Osteoblast (primary cell): ENCODE results near the gene MYT1. TPM values are rescaled to one million over a fixed set of nuclear protein-coding genes. Genes with fewer than 3 reads are reported as not detected.

Experiments used
- DNase-seq: peaks from one replicate; pipeline ENCODE4 v3.0.0; 2011; ENCODE audit warnings: low spot score, mixed read lengths; ENCODE audit not compliant: insufficient read length; ENCODE audit errors: missing footprints
- H2AFZ ChIP-seq: 2 replicates; pipeline ENCODE4 v1.6.0; 2011; ENCODE audit warnings: mild to moderate bottlenecking, low read length
- H3K27ac ChIP-seq: 2 replicates; pipeline ENCODE4 v1.5.1; 2011; ENCODE audit warnings: mild to moderate bottlenecking, low read depth, low read length, moderate library complexity
- H3K27me3 ChIP-seq: 2 replicates; pipeline ENCODE4 v1.6.0; 2012; ENCODE audit warnings: mild to moderate bottlenecking, control low read depth, inconsistent platforms, low read length, moderate library complexity; ENCODE audit not compliant: insufficient read depth
- H3K36me3 ChIP-seq: 2 replicates; pipeline ENCODE4 v1.5.1; 2011; ENCODE audit warnings: mild to moderate bottlenecking, low read length, control low read depth, moderate library complexity; ENCODE audit not compliant: insufficient read depth
- H3K4me1 ChIP-seq: 2 replicates; pipeline ENCODE4 v1.5.1; 2011; ENCODE audit warnings: mild to moderate bottlenecking, low read length, control low read depth, moderate library complexity; ENCODE audit not compliant: insufficient read depth
- H3K4me2 ChIP-seq: 2 replicates; pipeline ENCODE4 v1.6.0; 2011; ENCODE audit warnings: mild to moderate bottlenecking, low read length; ENCODE audit not compliant: insufficient read depth
- H3K4me3 ChIP-seq: fragments of 200-600 bp; sonication (generic); 3 replicates; pipeline ENCODE4 v1.5.1; 2012; ENCODE audit warnings: mild to moderate bottlenecking, low read length, inconsistent platforms; ENCODE audit not compliant: insufficient read depth
- H3K79me2 ChIP-seq: 2 replicates; pipeline ENCODE4 v1.6.0; 2012; ENCODE audit warnings: mild to moderate bottlenecking, low read length, control low read depth, inconsistent platforms; ENCODE audit not compliant: insufficient read depth
- H3K9me3 ChIP-seq: 2 replicates; pipeline ENCODE4 v1.5.1; 2011; ENCODE audit warnings: low read depth, low read length, control low read depth
- H4K20me1 ChIP-seq: 2 replicates; pipeline ENCODE4 v1.6.0; 2012; ENCODE audit warnings: mild to moderate bottlenecking, low read length, control low read depth; ENCODE audit not compliant: insufficient read depth
- total RNA-seq: library from RNA; depleted of rRNA; stranded (reverse); fragments of >200 nt; gene quantifications from 2 replicates; pipeline ENCODE4 v1.2.3, GENCODE V29; 2012
- TF ChIP-seq, protein P1 (sequence below): IDR thresholded peaks from 2 replicates; pipeline ENCODE4 v1.5.1; 2011; ENCODE audit warnings: mild to moderate bottlenecking, low read depth, low read length, moderate library complexity; ENCODE audit errors: extremely low read depth

MYT1 gene
- total RNA-seq, 1 donor, result not detected

DNA sequence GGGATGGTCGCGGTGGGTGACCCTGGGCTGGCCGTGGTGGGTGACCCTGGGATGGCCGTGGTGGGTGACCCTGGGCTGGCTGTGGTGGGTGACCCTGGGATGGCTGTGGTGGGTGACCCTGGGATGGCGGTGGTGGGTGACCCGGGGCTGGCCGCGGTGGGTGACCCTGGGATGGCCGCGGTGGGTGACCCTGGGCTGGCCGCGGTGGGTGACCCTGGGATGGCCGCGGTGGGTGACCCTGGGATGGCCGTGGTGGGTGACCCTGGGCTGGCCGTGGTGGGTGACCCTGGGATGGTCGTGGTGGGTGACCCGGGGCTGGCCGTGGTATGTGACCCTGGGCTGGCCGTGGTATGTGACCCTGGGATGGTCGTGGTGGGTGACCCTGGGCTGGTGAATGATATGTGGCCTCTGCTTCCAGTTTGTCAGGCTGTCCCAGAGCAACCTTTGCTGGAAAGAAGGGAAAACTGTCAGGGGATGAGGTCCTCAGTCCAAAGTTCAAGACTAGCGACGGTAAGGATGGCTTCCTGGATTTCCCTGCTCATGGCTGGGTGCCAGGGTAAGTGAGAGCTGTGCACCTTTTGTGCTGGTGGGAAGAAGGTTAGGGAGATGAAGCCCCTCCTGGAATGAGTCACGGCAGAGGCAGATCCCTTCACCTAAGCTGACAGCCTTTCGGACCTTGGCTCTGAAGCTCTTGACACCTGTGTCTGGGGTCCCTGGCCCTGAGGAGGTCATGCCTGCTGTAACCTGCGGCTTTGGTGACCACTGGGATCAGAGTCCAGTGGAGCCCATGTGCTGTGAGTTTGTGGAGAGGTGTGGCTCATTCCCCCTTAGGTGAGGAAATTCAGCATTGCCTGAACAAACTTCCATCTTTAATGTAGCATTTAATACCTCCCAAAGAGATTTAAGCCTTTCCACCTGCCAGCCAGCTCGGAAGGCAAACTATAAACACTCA, 72.2 kb downstream of the MYT1 start:
- no peak overlapping the region for H2AFZ ChIP-seq
- no peak for DNase-seq
- no peaks in the 10 kb centered on the region for H4K20me1 ChIP-seq
- no peak overlapping the region for H3K4me2 ChIP-seq
- no peak overlapping the region for H3K4me3 ChIP-seq
- no peaks in the 10 kb centered on the region for H3K4me1 ChIP-seq
- H3K27ac ChIP-seq, result no peak overlapping the region
- TF ChIP-seq, protein P1, sequence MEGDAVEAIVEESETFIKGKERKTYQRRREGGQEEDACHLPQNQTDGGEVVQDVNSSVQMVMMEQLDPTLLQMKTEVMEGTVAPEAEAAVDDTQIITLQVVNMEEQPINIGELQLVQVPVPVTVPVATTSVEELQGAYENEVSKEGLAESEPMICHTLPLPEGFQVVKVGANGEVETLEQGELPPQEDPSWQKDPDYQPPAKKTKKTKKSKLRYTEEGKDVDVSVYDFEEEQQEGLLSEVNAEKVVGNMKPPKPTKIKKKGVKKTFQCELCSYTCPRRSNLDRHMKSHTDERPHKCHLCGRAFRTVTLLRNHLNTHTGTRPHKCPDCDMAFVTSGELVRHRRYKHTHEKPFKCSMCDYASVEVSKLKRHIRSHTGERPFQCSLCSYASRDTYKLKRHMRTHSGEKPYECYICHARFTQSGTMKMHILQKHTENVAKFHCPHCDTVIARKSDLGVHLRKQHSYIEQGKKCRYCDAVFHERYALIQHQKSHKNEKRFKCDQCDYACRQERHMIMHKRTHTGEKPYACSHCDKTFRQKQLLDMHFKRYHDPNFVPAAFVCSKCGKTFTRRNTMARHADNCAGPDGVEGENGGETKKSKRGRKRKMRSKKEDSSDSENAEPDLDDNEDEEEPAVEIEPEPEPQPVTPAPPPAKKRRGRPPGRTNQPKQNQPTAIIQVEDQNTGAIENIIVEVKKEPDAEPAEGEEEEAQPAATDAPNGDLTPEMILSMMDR, result no peak
- H3K27me3 ChIP-seq, result no peaks in the 10 kb centered on the region
- H3K79me2 ChIP-seq, result no peaks in the 10 kb centered on the region
- no peaks in the 10 kb centered on the region for H3K36me3 ChIP-seq
- H3K9me3 ChIP-seq, result no peaks in the 10 kb centered on the region

DNA sequence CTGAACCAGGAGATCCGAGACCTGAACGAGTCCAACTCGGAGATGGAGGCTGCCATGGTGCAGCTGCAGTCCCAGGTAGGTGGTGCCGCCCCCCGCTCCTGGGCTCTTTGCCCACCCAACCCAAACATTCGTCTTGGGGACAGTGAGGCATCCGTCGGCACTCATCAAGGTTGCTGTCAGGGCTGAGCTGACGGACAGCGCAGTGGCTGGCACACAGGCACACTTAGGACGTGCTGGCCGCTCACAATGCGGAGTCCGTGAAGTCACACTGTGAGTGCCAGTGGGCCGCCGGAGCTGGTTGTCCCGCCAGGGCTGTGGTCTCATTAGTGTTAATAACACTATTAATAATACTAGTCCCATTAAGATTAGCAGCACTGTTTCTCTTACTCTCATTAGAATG, 73.1 kb downstream of the MYT1 start:
- H3K27me3 ChIP-seq, result peaks cover 4% of the 10 kb centered on the region
- H3K9me3 ChIP-seq, result no peaks in the 10 kb centered on the region
- no peak overlapping the region for H3K4me3 ChIP-seq
- no peaks in the 10 kb centered on the region for H3K36me3 ChIP-seq
- peak; percentile 77 for DNase-seq
- H3K4me2 ChIP-seq, result no peak overlapping the region
- H3K79me2 ChIP-seq, result no peaks in the 10 kb centered on the region
- H2AFZ ChIP-seq, result no peak overlapping the region
- TF ChIP-seq, protein P1, result no peak
- H3K27ac ChIP-seq, result no peak overlapping the region
- H3K4me1 ChIP-seq, result no peaks in the 10 kb centered on the region
- H4K20me1 ChIP-seq, result no peaks in the 10 kb centered on the region

DNA sequence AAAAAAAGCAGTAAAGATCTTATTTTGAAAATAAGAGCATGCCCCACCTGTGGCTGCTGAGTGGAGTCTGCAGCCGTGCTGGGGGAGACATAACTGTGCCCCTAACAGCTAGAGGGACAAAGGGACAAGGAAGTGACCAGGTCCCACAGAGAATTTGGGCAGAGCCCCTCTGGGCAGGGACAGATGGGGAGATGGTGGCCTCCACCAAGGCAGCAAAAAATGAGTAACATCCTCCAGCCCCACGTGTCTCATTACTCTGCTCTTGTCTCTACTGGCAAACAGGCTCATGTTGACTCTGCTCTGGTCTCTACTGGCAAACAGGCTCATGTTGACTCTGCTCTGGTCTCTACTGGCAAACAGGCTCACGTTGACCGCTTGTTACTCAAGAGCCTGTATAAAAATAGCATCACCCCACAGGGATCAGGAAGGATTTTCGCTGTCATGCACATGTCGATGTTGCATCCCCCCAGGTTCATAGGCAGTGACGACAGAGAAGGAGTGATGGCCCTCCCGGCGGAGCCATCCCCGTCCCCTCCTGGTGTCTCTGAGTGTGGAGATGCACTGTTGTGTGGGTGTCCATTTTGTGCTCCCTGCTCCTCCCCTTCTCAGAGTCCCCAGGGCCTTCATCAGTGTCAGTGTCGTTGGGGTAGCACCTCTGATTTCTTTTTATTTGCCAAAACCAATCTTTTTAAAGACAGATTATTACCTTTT, 74.0 kb downstream of the MYT1 start:
- no peaks in the 10 kb centered on the region for H4K20me1 ChIP-seq
- peaks cover 4% of the 10 kb centered on the region for H3K27me3 ChIP-seq
- H3K4me2 ChIP-seq, result no peak overlapping the region
- TF ChIP-seq, protein P1, result no peak
- DNase-seq, result peak; percentile 78
- no peak overlapping the region for H3K27ac ChIP-seq
- no peaks in the 10 kb centered on the region for H3K79me2 ChIP-seq
- H3K36me3 ChIP-seq, result no peaks in the 10 kb centered on the region
- no peaks in the 10 kb centered on the region for H3K9me3 ChIP-seq
- no peak overlapping the region for H2AFZ ChIP-seq
- no peaks in the 10 kb centered on the region for H3K4me1 ChIP-seq
- no peak overlapping the region for H3K4me3 ChIP-seq

DNA sequence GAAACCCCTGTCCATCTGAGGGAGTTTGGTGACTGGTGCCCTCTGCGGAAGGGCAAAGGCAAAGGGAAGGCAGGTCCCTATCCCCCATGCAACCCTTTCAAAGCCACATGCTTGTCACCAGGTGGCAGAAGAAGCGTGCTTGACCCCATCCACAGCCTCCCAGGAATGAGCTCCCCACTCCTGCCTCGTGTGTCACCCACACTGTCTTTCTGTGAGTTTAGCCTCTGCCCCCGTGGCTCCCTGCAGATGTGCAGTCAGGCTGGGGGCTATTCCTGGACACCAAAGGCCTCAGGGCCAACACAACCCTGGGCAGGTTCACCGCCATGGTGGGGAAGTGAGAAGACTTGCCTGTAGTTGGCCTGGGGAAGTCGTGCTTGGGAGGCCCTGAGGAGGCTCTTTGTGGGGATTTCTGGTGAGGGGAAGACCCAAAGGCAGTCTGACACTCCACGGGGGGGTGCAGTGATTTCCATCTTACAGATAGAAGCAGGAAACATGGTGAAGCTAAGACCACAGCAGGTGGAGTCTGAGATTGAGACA, 74.7 kb downstream of the MYT1 start:
- Histone ChIP-seq H3K27me3 (peaks cover 9% of the 10 kb centered on the region), H3K36me3 (no peaks in the 10 kb centered on the region), H3K4me3 (no peak overlapping the region), H3K79me2 (no peaks in the 10 kb centered on the region), H3K27ac (no peak overlapping the region), H3K9me3 (no peaks in the 10 kb centered on the region), H2AFZ (no peak overlapping the region), H4K20me1 (no peaks in the 10 kb centered on the region), H3K4me2 (no peak overlapping the region), H3K4me1 (no peaks in the 10 kb centered on the region)
- TF ChIP-seq, protein P1, result no peak
- DNase-seq, result peak; percentile 76
